CD14-positive monocyte (primary cell): ENCODE results near the gene ZWINT. TPM values are rescaled to one million over a fixed set of nuclear protein-coding genes. Genes with fewer than 3 reads are reported as not detected.

ENCODE experiments used
- DNase-seq, 3 donors: peaks; one replicate each; pipeline ENCODE4 v3.0.0-alpha.2; 2011 to 2022
- H2AFZ ChIP-seq: 2 replicates; pipeline ENCODE4 v1.6.0; 2012; ENCODE audit warnings: mild to moderate bottlenecking, low read depth, low read length, inconsistent platforms; ENCODE audit not compliant: insufficient read depth, poor library complexity, severe bottlenecking
- H3K27ac ChIP-seq, 2 donors: 1 replicate in 1 of 2; 2 replicates in 1 of 2; pipeline ENCODE4 v1.5.1; 2012 to 2013; ENCODE audit warnings: low read length in 2 of 2, control low read depth in 1 of 2, inconsistent platforms in 1 of 2, low read depth in 1 of 2, mild to moderate bottlenecking in 1 of 2
- H3K27me3 ChIP-seq, 2 donors: one replicate each; pipeline versions ENCODE4 v1.6.0 to v1.6.1; 2011 to 2013; ENCODE audit warnings: low read length in 2 of 2; ENCODE audit not compliant: control insufficient read depth in 2 of 2, insufficient read depth in 2 of 2
- H3K36me3 ChIP-seq, 2 donors: replicated peaks in 1 of 2; 1 replicate in 1 of 2; 2 replicates in 1 of 2; pipeline versions ENCODE4 v1.5.1 to v1.6.1; 2012 to 2013; ENCODE audit warnings: low read length in 2 of 2, control low read depth in 1 of 2, inconsistent platforms in 1 of 2, mild to moderate bottlenecking in 1 of 2; ENCODE audit not compliant: insufficient read depth in 2 of 2, control insufficient read depth in 1 of 2
- H3K4me1 ChIP-seq, 2 donors: 1 replicate in 1 of 2; 2 replicates in 1 of 2; pipeline versions ENCODE4 v1.5.1 to v1.6.1; 2012 to 2013; ENCODE audit warnings: low read length in 2 of 2, control low read depth in 1 of 2, inconsistent platforms in 1 of 2, mild to moderate bottlenecking in 1 of 2, moderate library complexity in 1 of 2; ENCODE audit not compliant: insufficient read depth in 2 of 2, control insufficient read depth in 1 of 2
- H3K4me2 ChIP-seq: replicated peaks from 2 replicates; pipeline ENCODE3; 2012; ENCODE audit warnings: low read length, moderate library complexity, mild to moderate bottlenecking; ENCODE audit not compliant: poor library complexity, severe bottlenecking; ENCODE audit errors: extremely low read depth
- H3K4me3 ChIP-seq, 3 experiments: fragments of 200-600 bp in 1 of 3; sonication (generic) in 1 of 3; replicated peaks in 1 of 3; 1 replicate in 2 of 3; 2 replicates in 1 of 3; pipeline ENCODE4 v1.5.1; 2011 to 2013; ENCODE audit warnings: low read length in 3 of 3, mild to moderate bottlenecking in 3 of 3, control low read depth in 2 of 3, low read depth in 2 of 3, inconsistent platforms in 1 of 3, moderate library complexity in 1 of 3
- H3K79me2 ChIP-seq: 2 replicates; pipeline ENCODE4 v1.6.0; 2012; ENCODE audit warnings: mild to moderate bottlenecking, control low read depth, inconsistent platforms, low read length, moderate library complexity; ENCODE audit not compliant: insufficient read depth
- H3K9ac ChIP-seq: 2 replicates; pipeline ENCODE4 v1.6.0; 2017; ENCODE audit warnings: low read length, mild to moderate bottlenecking; ENCODE audit not compliant: insufficient read depth, poor library complexity, severe bottlenecking
- H3K9me3 ChIP-seq, 2 donors: replicated peaks in 1 of 2; 1 replicate in 1 of 2; 2 replicates in 1 of 2; pipeline versions ENCODE4 v1.5.1 to v1.6.1; 2012 to 2013; ENCODE audit warnings: low read length in 2 of 2, control low read depth in 1 of 2; ENCODE audit not compliant: control insufficient read depth in 1 of 2, insufficient read depth in 1 of 2
- H4K20me1 ChIP-seq: 2 replicates; pipeline ENCODE4 v1.6.0; 2012; ENCODE audit warnings: mild to moderate bottlenecking, low read length, control low read depth, moderate library complexity; ENCODE audit not compliant: insufficient read depth
- H3K27ac Mint-ChIP-seq, 7 donors: one replicate each; pipeline ENCODE4 v1.8.0; 2020; ENCODE audit warnings: mild to moderate bottlenecking in 7 of 7, mixed read lengths in 7 of 7, moderate library complexity in 6 of 7, inconsistent platforms in 2 of 7
- H3K27me3 Mint-ChIP-seq, 3 donors: one replicate each; pipeline ENCODE4 v1.8.0; 2021 to 2022; ENCODE audit warnings: low read depth in 3 of 3, mild to moderate bottlenecking in 3 of 3, mixed read lengths in 3 of 3, moderate library complexity in 3 of 3, inconsistent platforms in 1 of 3
- H3K36me3 Mint-ChIP-seq, 2 donors: one replicate each; pipeline ENCODE4 v1.8.0; 2020; ENCODE audit warnings: mixed read lengths in 2 of 2, inconsistent platforms in 1 of 2, mild to moderate bottlenecking in 1 of 2
- H3K4me1 Mint-ChIP-seq: one replicate; pipeline ENCODE4 v1.8.0; 2020; ENCODE audit warnings: mild to moderate bottlenecking, mixed read lengths
- H3K4me3 Mint-ChIP-seq, 2 donors: one replicate each; pipeline ENCODE4 v1.8.0; 2020; ENCODE audit warnings: mild to moderate bottlenecking in 2 of 2, mixed read lengths in 2 of 2, moderate library complexity in 1 of 2
- H3K9me3 Mint-ChIP-seq, 7 donors: one replicate each; pipeline ENCODE4 v1.8.0; 2020 to 2022; ENCODE audit warnings: mixed read lengths in 7 of 7, mild to moderate bottlenecking in 6 of 7, moderate library complexity in 6 of 7, inconsistent platforms in 2 of 7
- WGBS: methylation state at CpG from one replicate; pipeline ENCODE4 v1.1.5; 2013; ENCODE audit warnings: missing lambda C conversion rate; ENCODE audit not compliant: insufficient coverage; 5-methylcytosine and 5-hydroxymethylcytosine counted together
- intact Hi-C, 2 donors: fragments of 100-400 bp; cut with micrococcal nuclease; formaldehyde crosslinking; loops; one replicate each; pipeline versions ENCODE4 v1.15.0 to v1.15.1; 2023
- polyA plus RNA-seq, 3 donors: library from polyadenylated mRNA; depleted of rRNA in 1 of 3; unstranded in 2 of 3; stranded (reverse) in 1 of 3; fragments of 300-500 nt in 2 of 3; fragments of >200 nt in 1 of 3; fragmentation: Illumina TruSeq in 2 of 3; gene quantifications; 1 replicate in 2 of 3; 2 replicates in 1 of 3; pipeline ENCODE4 v1.2.3, GENCODE V29; 2012 to 2021
- TF ChIP-seq, protein P1 (sequence below): fragments of 200-600 bp; IDR thresholded peaks from one replicate; pipeline ENCODE4 v1.8.0; 2022; ENCODE audit warnings: antibody characterized with exemption, mild to moderate bottlenecking

Gene ZWINT
- polyA plus RNA-seq, 3 donors = 0.43 to 1.3 (median 1.1) TPM

DNA sequence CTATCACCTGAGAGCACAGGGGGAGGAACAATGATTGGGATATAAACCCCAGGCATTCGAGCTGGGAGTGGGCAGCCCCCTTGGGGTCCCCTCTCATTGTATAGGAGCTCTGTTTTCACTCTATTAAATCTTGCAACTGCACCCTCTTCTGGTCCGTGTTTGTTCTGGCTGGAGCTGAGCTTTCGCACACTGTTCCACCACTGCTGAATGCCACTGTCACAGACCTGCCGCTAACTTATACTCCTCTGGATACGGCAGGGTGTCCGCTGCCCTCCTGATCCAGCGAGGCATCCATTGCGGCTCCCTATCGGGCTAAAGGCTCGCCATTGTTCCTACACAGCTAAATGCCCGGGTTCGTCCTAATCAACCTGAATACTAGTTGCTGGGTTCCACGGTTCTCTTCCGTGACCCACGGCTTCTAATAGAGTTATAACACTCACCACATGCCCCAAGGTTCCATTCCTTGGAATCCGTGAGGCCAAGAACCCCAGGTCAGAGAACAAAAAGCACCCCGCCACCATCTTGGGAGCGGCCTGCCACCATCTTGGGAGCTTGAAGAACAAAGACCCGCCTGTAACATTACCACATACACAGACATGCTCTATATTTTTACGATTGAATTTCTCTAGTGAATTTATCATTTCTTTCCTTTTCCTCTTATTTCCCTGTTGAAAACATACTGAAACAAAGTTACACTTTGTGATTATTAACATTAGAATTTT, 9.0 kb downstream of the ZWINT start:
- intact Hi-C loops = no loop called here
- peaks cover 0 to 5% (median 1%) of the 10 kb centered on the region in 3 donors for H3K27me3 Mint-ChIP-seq

DNA sequence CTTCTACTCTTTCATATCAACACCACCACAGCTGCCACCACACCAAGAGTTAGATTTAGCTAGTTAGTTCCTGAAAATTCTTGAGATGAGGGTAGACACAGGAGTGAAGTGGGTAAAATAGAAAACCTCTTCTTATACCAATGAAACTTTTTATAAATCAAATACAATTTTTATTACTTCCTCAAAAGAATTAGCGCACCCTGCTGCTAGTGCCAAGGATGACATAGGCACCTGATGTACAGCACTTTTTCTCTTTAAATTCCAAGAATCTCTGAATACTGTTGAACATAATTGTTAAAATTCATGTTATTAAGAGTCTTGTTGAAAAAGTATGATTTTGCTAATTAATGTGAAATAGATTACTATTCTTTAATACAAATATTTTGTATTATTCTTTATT, 11.4 kb downstream of the ZWINT start:
- Mint-ChIP-seq H3K4me3 (no peak overlapping the region), H3K27ac (no peak overlapping the region), H3K4me1 (no peaks in the 10 kb centered on the region), H3K36me3 (peaks cover 5 to 12% of the 10 kb centered on the region in 2 donors), H3K27me3 (peaks cover 1 to 5% (median 2%) of the 10 kb centered on the region in 3 donors), H3K9me3 (no peaks in the 10 kb centered on the region)
- Histone ChIP-seq H3K27me3 (no peaks in the 10 kb centered on the region), H3K36me3 (no peaks in the 10 kb centered on the region), H4K20me1 (no peaks in the 10 kb centered on the region), H2AFZ (no peak overlapping the region), H3K4me2 (no peak overlapping the region), H3K9ac (no peak overlapping the region), H3K4me1 (no peaks in the 10 kb centered on the region), H3K9me3 (no peaks in the 10 kb centered on the region), H3K79me2 (no peaks in the 10 kb centered on the region), H3K4me3 (no peak overlapping the region), H3K27ac (no peak overlapping the region)
- TF ChIP-seq, protein P1, sequence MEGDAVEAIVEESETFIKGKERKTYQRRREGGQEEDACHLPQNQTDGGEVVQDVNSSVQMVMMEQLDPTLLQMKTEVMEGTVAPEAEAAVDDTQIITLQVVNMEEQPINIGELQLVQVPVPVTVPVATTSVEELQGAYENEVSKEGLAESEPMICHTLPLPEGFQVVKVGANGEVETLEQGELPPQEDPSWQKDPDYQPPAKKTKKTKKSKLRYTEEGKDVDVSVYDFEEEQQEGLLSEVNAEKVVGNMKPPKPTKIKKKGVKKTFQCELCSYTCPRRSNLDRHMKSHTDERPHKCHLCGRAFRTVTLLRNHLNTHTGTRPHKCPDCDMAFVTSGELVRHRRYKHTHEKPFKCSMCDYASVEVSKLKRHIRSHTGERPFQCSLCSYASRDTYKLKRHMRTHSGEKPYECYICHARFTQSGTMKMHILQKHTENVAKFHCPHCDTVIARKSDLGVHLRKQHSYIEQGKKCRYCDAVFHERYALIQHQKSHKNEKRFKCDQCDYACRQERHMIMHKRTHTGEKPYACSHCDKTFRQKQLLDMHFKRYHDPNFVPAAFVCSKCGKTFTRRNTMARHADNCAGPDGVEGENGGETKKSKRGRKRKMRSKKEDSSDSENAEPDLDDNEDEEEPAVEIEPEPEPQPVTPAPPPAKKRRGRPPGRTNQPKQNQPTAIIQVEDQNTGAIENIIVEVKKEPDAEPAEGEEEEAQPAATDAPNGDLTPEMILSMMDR = no peak
- DNase-seq = no peak
- intact Hi-C loops = no loop called here
- WGBS = no CpG with 5 or more reads among the region's 1 CpG

More for the DNA sequence above, 9.0 kb downstream of the ZWINT start:
- Histone ChIP-seq H3K79me2 (no peaks in the 10 kb centered on the region), H3K27ac (no peak overlapping the region), H3K4me2 (no peak overlapping the region), H2AFZ (no peak overlapping the region), H3K36me3 (no peaks in the 10 kb centered on the region), H3K4me1 (no peaks in the 10 kb centered on the region), H4K20me1 (no peaks in the 10 kb centered on the region), H3K9ac (no peak overlapping the region), H3K27me3 (no peaks in the 10 kb centered on the region), H3K9me3 (no peaks in the 10 kb centered on the region), H3K4me3 (no peak overlapping the region)
- no peaks in the 10 kb centered on the region for H3K4me1 Mint-ChIP-seq
- no peak overlapping the region for H3K27ac Mint-ChIP-seq
- H3K9me3 Mint-ChIP-seq = no peaks in the 10 kb centered on the region
- 95% methylated on average over 18 of the region's 20 CpGs for WGBS
- no peak for DNase-seq
- TF ChIP-seq, protein P1 = no peak
- H3K4me3 Mint-ChIP-seq = no peak overlapping the region
- H3K36me3 Mint-ChIP-seq = peaks cover 7 to 16% of the 10 kb centered on the region in 2 donors
